Stimulated activated CD4-positive, alpha-beta T cell treated with anti-CD3 and anti-CD28 coated beads, TNF-alpha, amount 100 ng/mL, for 24 hours (primary cell): ENCODE measurements around the gene ZNF213.

Experiments used
- DNase-seq, 3 experiments: peaks; one replicate each; pipeline ENCODE4 v3.0.0-alpha.2; 2020; ENCODE audit warnings: low read depth in 3 of 3

Gene ZNF213

GRCh38 chr16:3101018-3101840 is 33.6 kb upstream of the ZNF213 start:
- DNase-seq = no peak

DNA sequence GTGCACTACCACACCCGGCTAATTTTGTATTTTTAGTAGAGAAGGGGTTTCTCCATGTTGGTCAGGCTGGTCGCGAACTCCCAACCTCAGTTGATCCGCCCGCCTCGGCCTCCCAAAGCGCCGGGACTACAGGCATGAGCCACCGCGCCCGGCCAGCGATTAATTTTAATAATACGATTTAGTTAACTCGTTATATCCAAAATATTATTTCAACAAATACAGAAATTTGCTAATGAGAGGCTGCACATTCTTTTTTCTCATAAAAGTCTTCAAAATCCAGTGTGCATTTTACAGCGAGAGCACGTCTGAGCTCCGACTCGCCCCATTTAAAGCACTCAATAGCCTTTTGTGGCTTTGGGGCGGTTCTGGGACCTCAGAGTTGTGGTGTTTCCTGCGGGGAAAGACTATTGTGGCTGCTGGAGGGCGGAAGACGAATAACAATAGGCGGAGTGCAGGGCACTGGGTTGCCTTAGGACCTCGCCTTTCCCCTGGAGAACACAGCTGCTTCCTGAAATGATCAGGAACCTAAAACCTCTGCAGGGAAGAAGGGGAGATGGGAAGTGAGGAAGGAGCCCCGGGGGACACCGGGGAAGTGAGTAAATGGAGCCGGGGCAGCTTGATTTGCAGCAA is 32.9 kb upstream of the ZNF213 start:
- DNase-seq = no peak

GRCh38 chr16:3106205-3106928 is 28.5 kb upstream of the ZNF213 start:
- DNase-seq = peak; percentile 80 to 93 (median 81)

DNA sequence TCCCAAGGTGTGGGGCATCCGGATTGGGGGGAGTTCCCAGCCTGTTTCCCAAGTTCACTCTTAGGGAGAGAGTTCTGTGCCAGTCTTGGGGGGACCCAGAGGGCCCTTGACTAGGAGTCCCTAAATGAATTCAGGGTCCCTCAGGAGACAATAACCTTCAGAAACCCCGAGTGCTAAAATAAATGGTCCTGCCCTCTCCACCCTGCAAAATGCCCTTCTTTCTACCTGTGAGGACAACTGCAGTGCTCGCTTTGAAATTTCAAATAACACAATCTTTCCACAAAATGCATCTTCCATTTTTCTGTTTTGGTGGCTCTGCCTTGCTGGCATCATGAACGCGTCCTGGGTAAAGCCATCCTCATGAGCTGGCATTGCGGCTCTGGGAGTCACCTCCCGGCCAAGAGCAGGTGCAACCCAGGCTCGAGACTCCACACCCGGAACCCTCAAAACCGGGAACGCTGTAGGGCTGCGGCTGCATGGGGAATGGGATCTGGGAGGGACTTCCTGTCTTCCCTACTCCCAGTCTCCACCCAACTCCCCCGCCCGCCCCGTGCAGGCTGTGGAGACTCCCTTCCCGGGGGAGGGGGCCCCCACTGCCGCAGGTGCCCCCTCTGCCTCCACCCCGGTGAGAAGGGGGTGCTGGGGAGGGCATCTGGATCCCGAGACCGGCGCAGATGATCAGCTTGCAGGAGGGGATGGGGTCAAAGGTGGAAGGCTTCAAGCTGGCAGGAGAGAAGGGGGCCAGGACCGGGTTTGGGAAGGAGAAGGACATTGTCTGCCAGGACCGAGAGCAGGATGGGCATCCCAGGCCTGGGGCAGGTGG is 22.6 kb upstream of the ZNF213 start, which contains the start of gene ZNF205:
Gene ZNF205, plus strand, starts transcription at position 529 of the 823 bp plus-strand sequence. CDS start 845 bp downstream, outside the sequence.
- DNase-seq = no peak

GRCh38 chr16:3112881-3113574 is 21.8 kb upstream of the ZNF213 start:
- DNase-seq = no peak

- DNase-seq = no peak
Measured at GRCh38 chr16:3113765-3114479, 20.9 kb upstream of the ZNF213 start.

DNA sequence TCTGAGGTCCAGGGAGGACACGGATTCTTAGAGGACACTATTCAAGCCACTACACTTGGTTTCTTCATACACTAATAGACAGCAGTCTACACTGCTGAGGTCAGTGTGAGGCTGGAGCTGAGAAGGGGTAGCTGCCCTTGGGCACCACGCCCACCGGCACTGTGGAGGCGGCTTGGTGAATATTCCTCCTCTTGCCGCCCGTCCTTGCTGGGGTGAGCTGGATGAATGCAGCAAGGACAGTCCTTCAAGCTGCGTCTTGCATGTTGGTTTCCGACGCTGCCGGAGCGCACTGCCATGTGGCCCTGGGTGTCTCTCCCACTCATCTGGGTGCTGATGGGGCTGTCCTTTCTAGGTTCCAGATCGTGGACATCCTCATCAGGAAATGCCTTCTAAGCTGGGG is 19.8 kb upstream of the ZNF213 start:
- DNase-seq = no peak

GRCh38 chr16:3115561-3115960 is 19.3 kb upstream of the ZNF213 start:
- no peak for DNase-seq

GRCh38 chr16:3118204-3118790 is 16.5 kb upstream of the ZNF213 start:
- DNase-seq = no peak

DNA sequence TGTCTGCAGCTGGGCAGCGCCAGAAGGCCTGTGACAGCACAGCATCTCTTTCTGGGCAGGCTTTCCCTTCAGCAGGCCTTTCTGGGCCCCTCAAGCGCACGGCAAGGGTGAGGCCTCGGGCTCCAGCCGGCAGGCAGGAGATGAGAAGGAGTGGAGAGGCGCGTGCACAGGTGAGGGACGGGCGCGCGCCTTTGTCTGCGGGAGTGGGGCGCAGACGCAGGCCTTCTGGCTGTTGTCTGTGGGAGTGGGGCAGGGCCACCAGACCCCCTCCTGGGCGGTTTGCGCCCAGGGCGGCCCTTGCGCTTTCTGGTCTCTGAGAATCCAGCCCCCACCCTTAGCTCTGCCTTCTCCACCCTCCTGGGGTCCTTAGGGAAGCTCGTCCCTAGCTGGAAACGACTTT is 16.0 kb upstream of the ZNF213 start:
- no peak for DNase-seq

- no peak for DNase-seq
Measured at GRCh38 chr16:3119286-3119685, 15.5 kb upstream of the ZNF213 start.

DNA sequence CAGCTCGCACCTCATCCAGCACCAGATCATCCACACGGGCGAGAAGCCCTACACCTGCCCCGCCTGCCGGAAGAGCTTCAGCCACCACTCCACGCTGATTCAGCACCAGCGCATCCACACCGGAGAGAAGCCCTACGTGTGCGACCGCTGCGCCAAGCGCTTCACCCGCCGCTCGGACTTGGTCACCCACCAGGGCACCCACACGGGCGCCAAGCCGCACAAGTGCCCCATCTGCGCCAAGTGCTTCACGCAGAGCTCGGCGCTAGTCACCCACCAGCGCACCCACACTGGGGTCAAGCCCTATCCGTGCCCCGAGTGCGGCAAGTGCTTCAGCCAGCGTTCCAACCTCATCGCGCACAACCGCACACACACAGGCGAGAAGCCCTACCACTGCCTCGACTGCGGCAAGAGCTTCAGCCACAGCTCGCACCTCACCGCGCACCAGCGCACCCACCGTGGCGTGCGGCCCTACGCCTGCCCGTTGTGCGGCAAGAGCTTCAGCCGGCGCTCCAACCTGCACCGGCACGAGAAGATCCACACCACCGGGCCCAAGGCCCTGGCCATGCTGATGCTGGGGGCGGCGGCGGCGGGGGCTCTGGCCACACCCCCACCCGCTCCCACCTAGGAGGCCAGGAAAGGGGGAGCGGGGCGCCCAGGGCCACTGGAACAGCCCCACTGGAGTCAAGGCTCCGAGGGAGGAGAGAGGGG is 15.0 kb upstream of the ZNF213 start:
- no peak for DNase-seq

- DNase-seq = no peak
Measured at GRCh38 chr16:3120435-3120834, 14.4 kb upstream of the ZNF213 start.

GRCh38 chr16:3121851-3122467 is 12.9 kb upstream of the ZNF213 start:
- no peak for DNase-seq

- DNase-seq = no peak
Measured at GRCh38 chr16:3122926-3123570, 11.8 kb upstream of the ZNF213 start.

- DNase-seq = peak; percentile 91 to 98 (median 95)
Measured at GRCh38 chr16:3123986-3124886, 10.6 kb upstream of the ZNF213 start.

GRCh38 chr16:3127745-3128144 is 7.1 kb upstream of the ZNF213 start:
- no peak for DNase-seq
